Measurements from ENCODE around the gene UTP4.

The UTP4 gene

DNA sequence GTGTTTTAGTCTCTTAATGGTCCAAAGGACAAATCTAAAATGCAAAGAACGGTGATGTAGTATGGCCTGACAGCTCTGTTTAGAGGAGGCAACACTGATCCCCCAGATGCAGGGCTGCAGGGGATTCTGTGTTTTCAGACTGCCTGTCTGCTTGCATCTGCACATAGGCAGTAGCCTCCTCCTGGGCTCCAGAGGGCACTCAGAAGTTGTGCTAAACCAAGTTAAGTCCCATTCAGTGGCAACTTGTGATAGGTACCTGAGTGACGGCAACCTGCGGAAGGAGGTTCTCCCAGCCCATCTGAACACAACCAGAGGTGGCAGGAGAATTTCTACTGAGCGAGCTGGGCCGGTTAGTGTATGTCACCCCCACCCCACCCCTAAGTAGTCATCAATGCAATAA lies 17.1 kb upstream of the UTP4 start:
- Histone ChIP-seq H3K27me3 (no peaks in the 10 kb centered on the region), H3K27ac (no peak overlapping the region), H3K9me3 (no peaks in the 10 kb centered on the region), H3K4me3 (ENCODE audit: low read depth in 1 of 2, low read length in 1 of 2) (no peak overlapping the region), H3K36me3 (peaks cover 66% of the 10 kb centered on the region), H3K4me1 (ENCODE audit: control insufficient read depth in 1 of 2, insufficient read depth in 1 of 2, low read depth in 1 of 2, low read length in 1 of 2) (no peaks in the 10 kb centered on the region)
- TF ChIP-seq, protein P1, sequence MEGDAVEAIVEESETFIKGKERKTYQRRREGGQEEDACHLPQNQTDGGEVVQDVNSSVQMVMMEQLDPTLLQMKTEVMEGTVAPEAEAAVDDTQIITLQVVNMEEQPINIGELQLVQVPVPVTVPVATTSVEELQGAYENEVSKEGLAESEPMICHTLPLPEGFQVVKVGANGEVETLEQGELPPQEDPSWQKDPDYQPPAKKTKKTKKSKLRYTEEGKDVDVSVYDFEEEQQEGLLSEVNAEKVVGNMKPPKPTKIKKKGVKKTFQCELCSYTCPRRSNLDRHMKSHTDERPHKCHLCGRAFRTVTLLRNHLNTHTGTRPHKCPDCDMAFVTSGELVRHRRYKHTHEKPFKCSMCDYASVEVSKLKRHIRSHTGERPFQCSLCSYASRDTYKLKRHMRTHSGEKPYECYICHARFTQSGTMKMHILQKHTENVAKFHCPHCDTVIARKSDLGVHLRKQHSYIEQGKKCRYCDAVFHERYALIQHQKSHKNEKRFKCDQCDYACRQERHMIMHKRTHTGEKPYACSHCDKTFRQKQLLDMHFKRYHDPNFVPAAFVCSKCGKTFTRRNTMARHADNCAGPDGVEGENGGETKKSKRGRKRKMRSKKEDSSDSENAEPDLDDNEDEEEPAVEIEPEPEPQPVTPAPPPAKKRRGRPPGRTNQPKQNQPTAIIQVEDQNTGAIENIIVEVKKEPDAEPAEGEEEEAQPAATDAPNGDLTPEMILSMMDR (IDR thresholded peaks at IDR 0.05) = no peak

DNA sequence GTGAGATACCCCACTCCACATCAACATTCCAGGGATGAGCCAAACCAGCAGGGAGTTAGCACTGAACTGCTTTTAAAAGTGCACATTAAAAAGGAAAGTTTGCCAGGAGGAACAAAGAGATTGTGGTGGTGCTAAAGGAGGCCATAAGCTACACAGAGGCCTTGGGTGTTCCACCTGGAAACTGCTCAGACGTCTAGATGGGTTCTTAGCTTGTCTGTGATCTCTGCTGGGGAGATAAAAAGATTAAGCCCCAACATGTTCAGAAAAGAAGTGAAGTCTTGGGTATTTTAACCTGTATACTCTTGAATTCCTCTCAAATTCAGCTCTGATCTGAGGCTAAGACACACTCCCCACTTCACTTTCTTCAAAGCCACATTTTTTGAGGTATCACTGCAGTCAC lies 16.6 kb upstream of the UTP4 start:
- H3K4me3 ChIP-seq (ENCODE audit: low read depth in 1 of 2, low read length in 1 of 2) = no peak overlapping the region
- no peak overlapping the region for H3K27ac ChIP-seq
- H3K4me1 ChIP-seq (ENCODE audit: control insufficient read depth in 1 of 2, insufficient read depth in 1 of 2, low read depth in 1 of 2, low read length in 1 of 2) = no peaks in the 10 kb centered on the region
- H3K27me3 ChIP-seq = no peaks in the 10 kb centered on the region
- peaks cover 66% of the 10 kb centered on the region for H3K36me3 ChIP-seq
- TF ChIP-seq, protein P1 (IDR thresholded peaks at IDR 0.05) = no peak
- no peaks in the 10 kb centered on the region for H3K9me3 ChIP-seq

DNA sequence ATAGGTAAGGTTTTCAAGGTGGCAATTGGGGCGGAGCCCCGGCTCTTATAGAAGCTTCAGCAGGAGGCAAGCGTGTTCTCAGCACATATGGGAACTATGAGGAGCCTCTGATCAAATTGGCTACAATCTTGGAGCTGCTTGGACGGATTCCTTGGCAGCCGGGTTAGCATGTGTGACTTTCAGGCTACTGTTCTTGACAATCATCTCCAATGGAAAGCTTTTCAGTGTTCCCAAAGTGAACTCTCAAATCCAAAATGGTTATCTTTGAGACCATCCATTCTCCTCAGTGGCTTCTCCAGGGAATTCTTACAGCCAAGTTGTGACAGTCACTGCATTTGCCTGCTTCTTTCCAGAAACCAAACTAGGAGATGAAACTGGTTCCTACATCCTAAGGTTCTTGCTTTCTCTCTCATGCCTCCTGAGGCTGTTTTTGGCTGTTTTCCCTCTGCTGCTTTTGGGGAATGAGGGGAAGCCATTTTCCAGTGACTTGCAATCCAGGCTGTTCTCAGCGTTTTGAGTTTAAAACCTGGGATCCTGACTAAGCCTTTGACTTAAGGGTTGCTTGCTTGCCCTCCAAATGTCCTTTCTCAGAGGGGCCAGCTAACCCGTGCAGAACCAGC lies 16.1 kb upstream of the UTP4 start:
- TF ChIP-seq, protein P1 (IDR thresholded peaks at IDR 0.05) = no peak
- Histone ChIP-seq H3K4me3 (ENCODE audit: low read depth in 1 of 2, low read length in 1 of 2) (no peak overlapping the region), H3K4me1 (ENCODE audit: control insufficient read depth in 1 of 2, insufficient read depth in 1 of 2, low read depth in 1 of 2, low read length in 1 of 2) (no peaks in the 10 kb centered on the region), H3K27ac (no peak overlapping the region), H3K36me3 (peaks cover 70% of the 10 kb centered on the region), H3K9me3 (no peaks in the 10 kb centered on the region), H3K27me3 (no peaks in the 10 kb centered on the region)

DNA sequence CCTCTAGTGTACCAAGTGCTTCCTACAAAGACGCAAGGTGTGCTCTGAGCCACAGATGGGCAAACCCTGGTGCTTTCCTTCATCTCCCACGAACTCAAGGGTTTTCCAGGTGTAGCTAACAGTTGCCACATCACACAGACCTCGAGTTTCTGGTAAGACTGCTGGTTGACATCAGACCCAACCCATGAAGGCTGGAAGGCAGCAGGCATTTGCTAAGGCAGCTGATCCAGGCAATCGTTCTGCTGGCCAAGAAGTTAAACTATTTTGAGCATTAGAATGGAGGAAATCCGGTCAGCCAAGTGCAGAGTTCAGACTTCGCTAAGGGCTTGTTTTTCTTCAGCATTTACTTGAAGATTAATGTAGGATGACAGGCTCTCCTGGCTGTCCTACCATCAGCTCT lies 15.5 kb upstream of the UTP4 start:
- TF ChIP-seq, protein P1 (IDR thresholded peaks at IDR 0.05) = no peak
- peaks cover 70% of the 10 kb centered on the region for H3K36me3 ChIP-seq
- no peak overlapping the region for H3K27ac ChIP-seq
- H3K9me3 ChIP-seq = no peaks in the 10 kb centered on the region
- no peaks in the 10 kb centered on the region for H3K4me1 ChIP-seq (ENCODE audit: control insufficient read depth in 1 of 2, insufficient read depth in 1 of 2, low read depth in 1 of 2, low read length in 1 of 2)
- H3K4me3 ChIP-seq (ENCODE audit: low read depth in 1 of 2, low read length in 1 of 2) = no peak overlapping the region
- no peaks in the 10 kb centered on the region for H3K27me3 ChIP-seq

- peaks cover 70% of the 10 kb centered on the region for H3K36me3 ChIP-seq
- H3K27me3 ChIP-seq = no peaks in the 10 kb centered on the region
- no peak overlapping the region for H3K4me3 ChIP-seq (ENCODE audit: low read depth in 1 of 2, low read length in 1 of 2)
- H3K27ac ChIP-seq = no peak overlapping the region
- H3K4me1 ChIP-seq (ENCODE audit: control insufficient read depth in 1 of 2, insufficient read depth in 1 of 2, low read depth in 1 of 2, low read length in 1 of 2) = no peaks in the 10 kb centered on the region
- TF ChIP-seq, protein P1 (IDR thresholded peaks at IDR 0.05) = no peak
- H3K9me3 ChIP-seq = no peaks in the 10 kb centered on the region
Measured at GRCh38 chr16:69118468-69118867, 14.0 kb upstream of the UTP4 start.

All from neutrophil (primary cell).